Femur (tissue), 1 donor: Measurements from ENCODE around the gene LRRC45.

Experiments
- DNase-seq: peaks from one replicate; pipeline ENCODE4 v3.0.0-alpha.2; 2017

LRRC45 gene

GRCh38 chr17:82053556-82054263 is 30.6 kb downstream of the LRRC45 start:
- DNase-seq = peak; percentile 15

GRCh38 chr17:82054351-82055022 is 31.4 kb downstream of the LRRC45 start:
- peak; percentile 27 for DNase-seq

- peak; percentile 16 for DNase-seq
Observed at GRCh38 chr17:82055023-82055964, 32.2 kb downstream of the LRRC45 start.

- peak; percentile 20 for DNase-seq
Observed at GRCh38 chr17:82055965-82056728, 33.0 kb downstream of the LRRC45 start.

GRCh38 chr17:82056729-82057621 is 33.9 kb downstream of the LRRC45 start:
- DNase-seq = peak; percentile 23

GRCh38 chr17:82058230-82058854 is 35.2 kb downstream of the LRRC45 start:
- peak; percentile 20 for DNase-seq

- DNase-seq = no peak
Observed at GRCh38 chr17:82058855-82059249, 35.7 kb downstream of the LRRC45 start.

GRCh38 chr17:82059272-82060000 is 36.3 kb downstream of the LRRC45 start:
- DNase-seq = peak; percentile 21

- DNase-seq = peak; percentile 14
Observed at GRCh38 chr17:82060001-82060380, 36.9 kb downstream of the LRRC45 start.

- peak; percentile 16 for DNase-seq
Observed at GRCh38 chr17:82060614-82061013, 37.5 kb downstream of the LRRC45 start.

- peak; percentile 22 for DNase-seq
Observed at GRCh38 chr17:82061047-82061925, 38.2 kb downstream of the LRRC45 start.

GRCh38 chr17:82062076-82062983 is 39.2 kb downstream of the LRRC45 start:
- peak; percentile 15 for DNase-seq

GRCh38 chr17:82062984-82063368 is 39.9 kb downstream of the LRRC45 start:
- no peak for DNase-seq

GRCh38 chr17:82063424-82064415 is 40.6 kb downstream of the LRRC45 start:
- peak; percentile 21 for DNase-seq

- DNase-seq = peak; percentile 16
Observed at GRCh38 chr17:82064433-82065192, 41.5 kb downstream of the LRRC45 start.

GRCh38 chr17:82065193-82065637 is 42.1 kb downstream of the LRRC45 start:
- DNase-seq = peak; percentile 23
